HCT116 (cell line): ENCODE data around the gene MICAL3. TPM values are rescaled to one million over a fixed set of nuclear protein-coding genes. Genes with fewer than 3 reads are reported as not detected.

ENCODE experiments used
- ATAC-seq: fragments of 200-7000 bp; cut with Tn5 transposase; 2 replicates; pipeline ENCODE4 v1.9.1; 2020; ENCODE audit warnings: mild to moderate bottlenecking, moderate library complexity
- BruUV-seq: library from RNA; stranded (reverse); fragments of 400-500 nt; replicated peaks from 2 replicates; lab custom pipeline; 2021; lab: Mats Ljungman, UMichigan
- CTCF ChIA-PET: fragments of 300-600 bp; sonication (Branson Sonifier 250); formaldehyde crosslinking; loops from one replicate; lab custom pipeline; 2021; ENCODE audit warnings: antibody characterized with exemption; lab: Charles Lee
- POLR2A ChIA-PET: fragments of 300-600, 350-600 bp; sonication (Branson Sonifier 250); formaldehyde crosslinking; loops from one replicate; lab custom pipeline; 2021; ENCODE audit warnings: antibody characterized with exemption; lab: Charles Lee
- RAD21 ChIA-PET, 2 experiments: fragments of 300-600 bp; sonication (Branson Sonifier 250); formaldehyde crosslinking; loops; one replicate each; lab custom pipeline; 2023; ENCODE audit warnings: low total read pairs in 2 of 2; ENCODE audit not compliant: uncharacterized antibody in 2 of 2, unreplicated experiment in 2 of 2, low non-redundant PET in 1 of 2; lab: Charles Lee
- DNase-seq: peaks from one replicate; pipeline ENCODE4 v3.0.0-alpha.2; 2010; ENCODE audit warnings: low read depth, low spot score
- H2AFZ ChIP-seq: fragments of 200-600 bp; shearing (Covaris generic), sonication (generic); 2 replicates; pipeline ENCODE4 v1.6.1; 2017; ENCODE audit warnings: low read depth, mixed run types, mixed read lengths, antibody characterized with exemption, low read length; ENCODE audit not compliant: poor library complexity, severe bottlenecking
- H3K27ac ChIP-seq: 2 replicates; pipeline ENCODE4 v1.5.1; 2012; ENCODE audit warnings: low read depth, low read length
- H3K27me3 ChIP-seq: fragments of 200-600 bp; sonication (generic); 2 replicates; pipeline ENCODE4 v1.6.1; 2016; ENCODE audit warnings: mixed run types, low read length, mixed read lengths; ENCODE audit not compliant: insufficient read depth
- H3K36me3 ChIP-seq, 2 experiments: fragments of 200-500 bp in 1 of 2; fragments of 200-600 bp in 1 of 2; sonication (Bioruptor generic) in 1 of 2; sonication (generic) in 1 of 2; 2 replicates each; pipeline versions ENCODE4 v1.5.1 to v1.6.1; 2014 to 2016; ENCODE audit warnings: low read length in 2 of 2, inconsistent platforms in 1 of 2, mixed read lengths in 1 of 2, mixed run types in 1 of 2; ENCODE audit not compliant: insufficient read depth in 2 of 2, control insufficient read depth in 1 of 2
- H3K4me1 ChIP-seq, 2 experiments: fragments of 200-600 bp in 1 of 2; sonication (generic) in 1 of 2; 2 replicates each; pipeline versions ENCODE4 v1.5.1 to v1.6.1; 2012 to 2017; ENCODE audit warnings: low read length in 2 of 2, inconsistent platforms in 1 of 2, mild to moderate bottlenecking in 1 of 2, mixed read lengths in 1 of 2, mixed run types in 1 of 2, moderate library complexity in 1 of 2; ENCODE audit not compliant: insufficient read depth in 2 of 2, control insufficient read depth in 1 of 2
- H3K4me2 ChIP-seq: fragments of 200-600 bp; sonication (generic); 2 replicates; pipeline ENCODE4 v1.6.1; 2017; ENCODE audit warnings: mixed run types, low read length, mixed read lengths
- H3K4me3 ChIP-seq, 2 experiments: fragments of 200-600 bp in 1 of 2; sonication (generic) in 1 of 2; replicated peaks in 1 of 2; 2 replicates each; pipeline ENCODE4 v1.5.1; 2011 to 2016; ENCODE audit warnings: low read length in 2 of 2, control low read depth in 1 of 2, low read depth in 1 of 2, mild to moderate bottlenecking in 1 of 2, mixed read lengths in 1 of 2, mixed run types in 1 of 2
- H3K79me2 ChIP-seq: fragments of 200-600 bp; sonication (generic); 2 replicates; pipeline ENCODE4 v1.6.1; 2017; ENCODE audit warnings: mild to moderate bottlenecking, mixed run types, low read length, moderate library complexity, mixed read lengths; ENCODE audit not compliant: insufficient read depth
- H3K9ac ChIP-seq: fragments of 200-600 bp; sonication (generic); 2 replicates; pipeline ENCODE4 v1.6.1; 2016; ENCODE audit warnings: low read length, mixed read lengths
- H3K9me2 ChIP-seq: fragments of 200-600 bp; sonication (generic), shearing (Covaris generic); 2 replicates; pipeline ENCODE4 v1.6.1; 2017; ENCODE audit warnings: mixed run types, mild to moderate bottlenecking, moderate library complexity; ENCODE audit not compliant: insufficient read depth
- H3K9me3 ChIP-seq, 2 experiments: fragments of 200-500 bp in 1 of 2; fragments of 200-600 bp in 1 of 2; sonication (Bioruptor generic) in 1 of 2; sonication (generic) in 1 of 2; 2 replicates each; pipeline ENCODE4 v1.6.1; 2014 to 2017; ENCODE audit warnings: low read length in 2 of 2, mixed read lengths in 2 of 2, inconsistent platforms in 1 of 2, low read depth in 1 of 2, mild to moderate bottlenecking in 1 of 2, mixed run types in 1 of 2, moderate library complexity in 1 of 2; ENCODE audit not compliant: control insufficient read depth in 1 of 2, insufficient read depth in 1 of 2
- H4K20me1 ChIP-seq: fragments of 200-600 bp; sonication (generic), shearing (Covaris generic); 2 replicates; pipeline ENCODE4 v1.6.1; 2017; ENCODE audit warnings: mixed run types, mild to moderate bottlenecking, moderate library complexity; ENCODE audit not compliant: insufficient read depth
- ATF3 ChIP-seq: IDR thresholded peaks from 2 replicates; pipeline ENCODE4 v1.6.1; 2012
- CEBPB ChIP-seq: IDR thresholded peaks from 2 replicates; pipeline ENCODE4 v1.6.1; 2012; ENCODE audit warnings: low read depth
- CTCF ChIP-seq, 3 experiments: fragments of 200-600 bp in 1 of 3; sonication (generic) in 1 of 3; IDR thresholded peaks in 2 of 3; conservative IDR thresholded peaks in 1 of 3; 2 replicates each; pipeline ENCODE4 v1.5.1; 2012 to 2017; ENCODE audit warnings: low read depth in 2 of 3, low read length in 2 of 3, antibody characterized with exemption in 1 of 3, borderline replicate concordance in 1 of 3, control low read depth in 1 of 3, mild to moderate bottlenecking in 1 of 3, mixed read lengths in 1 of 3, mixed run types in 1 of 3, moderate library complexity in 1 of 3; ENCODE audit not compliant: insufficient read depth in 1 of 3
- EGR1 ChIP-seq: IDR thresholded peaks from 2 replicates; pipeline ENCODE4 v1.6.1; 2012; ENCODE audit warnings: low read depth
- EZH2 ChIP-seq: fragments of 200-600 bp; sonication (generic); IDR thresholded peaks from 2 replicates; pipeline ENCODE4 v1.6.1; 2017; ENCODE audit warnings: antibody characterized with exemption, mixed run types
- EZH2phosphoT487 ChIP-seq: fragments of 200-600 bp; IDR thresholded peaks from 2 replicates; pipeline ENCODE4 v1.6.1; 2018; ENCODE audit warnings: antibody characterized with exemption, borderline replicate concordance
- FOSL1 ChIP-seq: IDR thresholded peaks from 2 replicates; pipeline ENCODE4 v1.6.1; 2012; ENCODE audit warnings: low read depth
- JUND ChIP-seq: IDR thresholded peaks from 2 replicates; pipeline ENCODE4 v1.6.1; 2012
- MAX ChIP-seq: IDR thresholded peaks from 2 replicates; pipeline ENCODE4 v1.6.1; 2012
- POLR2A ChIP-seq: IDR thresholded peaks from 2 replicates; pipeline ENCODE4 v1.7.0; 2011; ENCODE audit warnings: borderline replicate concordance; ENCODE audit not compliant: insufficient read depth, insufficient read length; ENCODE audit errors: extremely low read depth
- RAD21 ChIP-seq: IDR thresholded peaks from 2 replicates; pipeline ENCODE4 v1.6.1; 2012; ENCODE audit warnings: low read depth, mild to moderate bottlenecking
- REST ChIP-seq: IDR thresholded peaks from 2 replicates; pipeline ENCODE4 v1.6.1; 2012; ENCODE audit warnings: low read depth
- SP1 ChIP-seq: IDR thresholded peaks from 2 replicates; pipeline ENCODE4 v1.6.1; 2012; ENCODE audit warnings: low read depth
- TCF7L2 ChIP-seq: IDR thresholded peaks from 2 replicates; pipeline ENCODE4 v1.7.0; 2011; ENCODE audit warnings: borderline replicate concordance, inconsistent platforms; ENCODE audit not compliant: insufficient read depth, insufficient read length; ENCODE audit errors: extremely low read depth
- ZBTB33 ChIP-seq: IDR thresholded peaks from 2 replicates; pipeline ENCODE4 v1.6.1; 2011; ENCODE audit warnings: mild to moderate bottlenecking, low read length, moderate library complexity; ENCODE audit not compliant: insufficient replicate concordance; ENCODE audit errors: extremely low read depth
- ZFX ChIP-seq: fragments of 450-650 bp; IDR thresholded peaks from 2 replicates; pipeline ENCODE4 v1.6.1; 2017
- ZNF274 ChIP-seq: fragments of 200-500 bp; sonication (Bioruptor generic); IDR thresholded peaks from 2 replicates; pipeline ENCODE4 v1.6.1; 2014; ENCODE audit warnings: mild to moderate bottlenecking, low read depth, low read length, inconsistent platforms
- intact Hi-C: fragments of 100-400 bp; cut with micrococcal nuclease; formaldehyde crosslinking; loops from 2 replicates; pipeline ENCODE4 v1.10.0; 2022
- total RNA-seq: library from RNA; stranded (reverse); gene quantifications from one replicate; pipeline ENCODE4 v1.2.1, GENCODE V29; 2021; ENCODE audit not compliant: unreplicated experiment

Gene MICAL3
- total RNA-seq, 1 experiment from 2014 or later, result 30.8 TPM

GRCh38 chr22:17845790-17846189, 178.6 kb downstream of the MICAL3 start:
- Histone ChIP-seq H3K79me2 (no peaks in the 10 kb centered on the region), H3K9me3 (no peaks in the 10 kb centered on the region), H3K4me1 (peaks cover 0 to 12% of the 10 kb centered on the region in 2 experiments; a peak in 1 of 4 replicates), H3K4me2 (no peak overlapping the region), H3K4me3 (no peak overlapping the region), H3K36me3 (no peaks in the 10 kb centered on the region; a peak in 1 of 4 replicates), H4K20me1 (no peaks in the 10 kb centered on the region), H3K27ac (no peak overlapping the region), H3K27me3 (no peaks in the 10 kb centered on the region), H3K9ac (no peak overlapping the region), H2AFZ (no peak overlapping the region), H3K9me2 (no peaks in the 10 kb centered on the region)
- ATAC-seq (no peak), DNase-seq (no peak)
- TF ChIP-seq POLR2A (no peak), REST (no peak), SP1 (no peak), TCF7L2 (no peak), EZH2 (no peak), ZNF274 (no peak), EZH2phosphoT487 (no peak), JUND (no peak), RAD21 (no peak), ZFX (no peak), EGR1 (no peak), MAX (no peak), CTCF (IDR thresholded peaks at IDR 0.05 in 2 of 3, conservative IDR thresholded peaks at IDR 0.05 in 1 of 3; ENCODE audit: borderline replicate concordance in 1 of 3, insufficient read depth in 1 of 3, low read depth in 2 of 3, low read length in 2 of 3) (no peak), ATF3 (no peak), ZBTB33 (no peak), CEBPB (no peak), FOSL1 (no peak)
- ChIA-PET POLR2A (no interaction called here), RAD21 (no interaction called here), CTCF (no interaction called here)
- no TSS peak for BruUV-seq
- intact Hi-C loops, result no loop called here
